CD14-positive monocyte (primary cell): Measurements from ENCODE around the gene PTPN14. TPM values are rescaled to one million over a fixed set of nuclear protein-coding genes. Genes with fewer than 3 reads are reported as not detected.

ENCODE experiments used
- DNase-seq, 3 donors: peaks; one replicate each; pipeline ENCODE4 v3.0.0-alpha.2; 2011 to 2022
- H2AFZ ChIP-seq: 2 replicates; pipeline ENCODE4 v1.6.0; 2012; ENCODE audit warnings: mild to moderate bottlenecking, low read depth, low read length, inconsistent platforms; ENCODE audit not compliant: insufficient read depth, poor library complexity, severe bottlenecking
- H3K27ac ChIP-seq, 2 donors: 1 replicate in 1 of 2; 2 replicates in 1 of 2; pipeline ENCODE4 v1.5.1; 2012 to 2013; ENCODE audit warnings: low read length in 2 of 2, control low read depth in 1 of 2, inconsistent platforms in 1 of 2, low read depth in 1 of 2, mild to moderate bottlenecking in 1 of 2
- H3K27me3 ChIP-seq, 2 donors: one replicate each; pipeline versions ENCODE4 v1.6.0 to v1.6.1; 2011 to 2013; ENCODE audit warnings: low read length in 2 of 2; ENCODE audit not compliant: control insufficient read depth in 2 of 2, insufficient read depth in 2 of 2
- H3K36me3 ChIP-seq, 2 donors: replicated peaks in 1 of 2; 1 replicate in 1 of 2; 2 replicates in 1 of 2; pipeline versions ENCODE4 v1.5.1 to v1.6.1; 2012 to 2013; ENCODE audit warnings: low read length in 2 of 2, control low read depth in 1 of 2, inconsistent platforms in 1 of 2, mild to moderate bottlenecking in 1 of 2; ENCODE audit not compliant: insufficient read depth in 2 of 2, control insufficient read depth in 1 of 2
- H3K4me1 ChIP-seq, 2 donors: 1 replicate in 1 of 2; 2 replicates in 1 of 2; pipeline versions ENCODE4 v1.5.1 to v1.6.1; 2012 to 2013; ENCODE audit warnings: low read length in 2 of 2, control low read depth in 1 of 2, inconsistent platforms in 1 of 2, mild to moderate bottlenecking in 1 of 2, moderate library complexity in 1 of 2; ENCODE audit not compliant: insufficient read depth in 2 of 2, control insufficient read depth in 1 of 2
- H3K4me2 ChIP-seq: replicated peaks from 2 replicates; pipeline ENCODE3; 2012; ENCODE audit warnings: low read length, moderate library complexity, mild to moderate bottlenecking; ENCODE audit not compliant: poor library complexity, severe bottlenecking; ENCODE audit errors: extremely low read depth
- H3K4me3 ChIP-seq, 3 experiments: fragments of 200-600 bp in 1 of 3; sonication (generic) in 1 of 3; replicated peaks in 1 of 3; 1 replicate in 2 of 3; 2 replicates in 1 of 3; pipeline ENCODE4 v1.5.1; 2011 to 2013; ENCODE audit warnings: low read length in 3 of 3, mild to moderate bottlenecking in 3 of 3, control low read depth in 2 of 3, low read depth in 2 of 3, inconsistent platforms in 1 of 3, moderate library complexity in 1 of 3
- H3K79me2 ChIP-seq: 2 replicates; pipeline ENCODE4 v1.6.0; 2012; ENCODE audit warnings: mild to moderate bottlenecking, control low read depth, inconsistent platforms, low read length, moderate library complexity; ENCODE audit not compliant: insufficient read depth
- H3K9ac ChIP-seq: 2 replicates; pipeline ENCODE4 v1.6.0; 2017; ENCODE audit warnings: low read length, mild to moderate bottlenecking; ENCODE audit not compliant: insufficient read depth, poor library complexity, severe bottlenecking
- H3K9me3 ChIP-seq, 2 donors: replicated peaks in 1 of 2; 1 replicate in 1 of 2; 2 replicates in 1 of 2; pipeline versions ENCODE4 v1.5.1 to v1.6.1; 2012 to 2013; ENCODE audit warnings: low read length in 2 of 2, control low read depth in 1 of 2; ENCODE audit not compliant: control insufficient read depth in 1 of 2, insufficient read depth in 1 of 2
- H4K20me1 ChIP-seq: 2 replicates; pipeline ENCODE4 v1.6.0; 2012; ENCODE audit warnings: mild to moderate bottlenecking, low read length, control low read depth, moderate library complexity; ENCODE audit not compliant: insufficient read depth
- H3K27ac Mint-ChIP-seq, 7 donors: one replicate each; pipeline ENCODE4 v1.8.0; 2020; ENCODE audit warnings: mild to moderate bottlenecking in 7 of 7, mixed read lengths in 7 of 7, moderate library complexity in 6 of 7, inconsistent platforms in 2 of 7
- H3K27me3 Mint-ChIP-seq, 3 donors: one replicate each; pipeline ENCODE4 v1.8.0; 2021 to 2022; ENCODE audit warnings: low read depth in 3 of 3, mild to moderate bottlenecking in 3 of 3, mixed read lengths in 3 of 3, moderate library complexity in 3 of 3, inconsistent platforms in 1 of 3
- H3K36me3 Mint-ChIP-seq, 2 donors: one replicate each; pipeline ENCODE4 v1.8.0; 2020; ENCODE audit warnings: mixed read lengths in 2 of 2, inconsistent platforms in 1 of 2, mild to moderate bottlenecking in 1 of 2
- H3K4me1 Mint-ChIP-seq: one replicate; pipeline ENCODE4 v1.8.0; 2020; ENCODE audit warnings: mild to moderate bottlenecking, mixed read lengths
- H3K4me3 Mint-ChIP-seq, 2 donors: one replicate each; pipeline ENCODE4 v1.8.0; 2020; ENCODE audit warnings: mild to moderate bottlenecking in 2 of 2, mixed read lengths in 2 of 2, moderate library complexity in 1 of 2
- H3K9me3 Mint-ChIP-seq, 7 donors: one replicate each; pipeline ENCODE4 v1.8.0; 2020 to 2022; ENCODE audit warnings: mixed read lengths in 7 of 7, mild to moderate bottlenecking in 6 of 7, moderate library complexity in 6 of 7, inconsistent platforms in 2 of 7
- WGBS: methylation state at CpG from one replicate; pipeline ENCODE4 v1.1.5; 2013; ENCODE audit warnings: missing lambda C conversion rate; ENCODE audit not compliant: insufficient coverage; 5-methylcytosine and 5-hydroxymethylcytosine counted together
- intact Hi-C, 2 donors: fragments of 100-400 bp; cut with micrococcal nuclease; formaldehyde crosslinking; loops; one replicate each; pipeline versions ENCODE4 v1.15.0 to v1.15.1; 2023
- polyA plus RNA-seq, 3 donors: library from polyadenylated mRNA; depleted of rRNA in 1 of 3; unstranded in 2 of 3; stranded (reverse) in 1 of 3; fragments of 300-500 nt in 2 of 3; fragments of >200 nt in 1 of 3; fragmentation: Illumina TruSeq in 2 of 3; gene quantifications; 1 replicate in 2 of 3; 2 replicates in 1 of 3; pipeline ENCODE4 v1.2.3, GENCODE V29; 2012 to 2021
- TF ChIP-seq, protein P1 (sequence below): fragments of 200-600 bp; IDR thresholded peaks from one replicate; pipeline ENCODE4 v1.8.0; 2022; ENCODE audit warnings: antibody characterized with exemption, mild to moderate bottlenecking

Gene PTPN14
- polyA plus RNA-seq, 3 donors: 0.01 TPM; not detected in 1

DNA sequence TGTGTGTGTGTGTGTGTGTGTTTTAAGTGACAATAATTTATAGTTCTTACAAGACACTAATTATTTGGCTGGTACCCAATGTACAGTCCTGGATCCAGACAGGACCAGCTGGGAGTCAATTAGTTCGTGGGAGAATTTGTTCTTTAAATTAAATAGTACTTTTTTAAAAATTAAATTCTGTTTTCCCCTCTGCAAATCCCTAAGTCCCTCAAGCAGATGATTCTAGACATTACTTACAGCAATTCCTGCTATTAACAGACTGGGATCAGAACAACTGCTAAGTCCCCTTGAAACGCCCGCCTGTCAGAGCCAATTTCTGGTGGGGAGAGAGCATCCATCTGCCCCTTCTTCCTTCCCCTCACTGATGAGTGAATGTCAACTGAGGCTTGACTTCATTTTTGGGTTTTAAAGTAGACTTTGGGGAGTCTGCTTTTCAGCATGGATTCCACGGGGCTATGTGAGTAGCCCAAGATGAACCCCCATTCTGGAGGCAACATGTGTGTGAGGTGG is 186.6 kb downstream of the PTPN14 start:
- H2AFZ ChIP-seq: no peak overlapping the region
- peaks cover 9 to 13% (median 11%) of the 10 kb centered on the region in 7 donors for H3K9me3 Mint-ChIP-seq
- no peak overlapping the region for H3K4me2 ChIP-seq
- H3K4me3 Mint-ChIP-seq: peak overlapping the region in 1 of 2 donors; percentile 53
- H3K36me3 ChIP-seq: no peaks in the 10 kb centered on the region
- intact Hi-C loops: no loop called here
- no peak overlapping the region for H3K4me3 ChIP-seq
- 60% methylated on average over 1 of the region's 4 CpGs for WGBS
- peaks cover 3 to 7% (median 3%) of the 10 kb centered on the region in 3 donors for H3K27me3 Mint-ChIP-seq
- no peak overlapping the region for H3K27ac ChIP-seq
- H3K36me3 Mint-ChIP-seq: peaks cover 3% of the 10 kb centered on the region in 2 donors
- H3K79me2 ChIP-seq: no peaks in the 10 kb centered on the region
- no peak for DNase-seq
- H4K20me1 ChIP-seq: no peaks in the 10 kb centered on the region
- H3K9me3 ChIP-seq: peaks cover 9% of the 10 kb centered on the region in 2 donors
- H3K27me3 ChIP-seq: no peaks in the 10 kb centered on the region
- TF ChIP-seq, protein P1, sequence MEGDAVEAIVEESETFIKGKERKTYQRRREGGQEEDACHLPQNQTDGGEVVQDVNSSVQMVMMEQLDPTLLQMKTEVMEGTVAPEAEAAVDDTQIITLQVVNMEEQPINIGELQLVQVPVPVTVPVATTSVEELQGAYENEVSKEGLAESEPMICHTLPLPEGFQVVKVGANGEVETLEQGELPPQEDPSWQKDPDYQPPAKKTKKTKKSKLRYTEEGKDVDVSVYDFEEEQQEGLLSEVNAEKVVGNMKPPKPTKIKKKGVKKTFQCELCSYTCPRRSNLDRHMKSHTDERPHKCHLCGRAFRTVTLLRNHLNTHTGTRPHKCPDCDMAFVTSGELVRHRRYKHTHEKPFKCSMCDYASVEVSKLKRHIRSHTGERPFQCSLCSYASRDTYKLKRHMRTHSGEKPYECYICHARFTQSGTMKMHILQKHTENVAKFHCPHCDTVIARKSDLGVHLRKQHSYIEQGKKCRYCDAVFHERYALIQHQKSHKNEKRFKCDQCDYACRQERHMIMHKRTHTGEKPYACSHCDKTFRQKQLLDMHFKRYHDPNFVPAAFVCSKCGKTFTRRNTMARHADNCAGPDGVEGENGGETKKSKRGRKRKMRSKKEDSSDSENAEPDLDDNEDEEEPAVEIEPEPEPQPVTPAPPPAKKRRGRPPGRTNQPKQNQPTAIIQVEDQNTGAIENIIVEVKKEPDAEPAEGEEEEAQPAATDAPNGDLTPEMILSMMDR: no peak
- peaks cover 29% of the 10 kb centered on the region for H3K4me1 Mint-ChIP-seq
- peaks cover 21 to 24% of the 10 kb centered on the region in 2 donors for H3K4me1 ChIP-seq
- H3K27ac Mint-ChIP-seq: no peak overlapping the region
- no peak overlapping the region for H3K9ac ChIP-seq

DNA sequence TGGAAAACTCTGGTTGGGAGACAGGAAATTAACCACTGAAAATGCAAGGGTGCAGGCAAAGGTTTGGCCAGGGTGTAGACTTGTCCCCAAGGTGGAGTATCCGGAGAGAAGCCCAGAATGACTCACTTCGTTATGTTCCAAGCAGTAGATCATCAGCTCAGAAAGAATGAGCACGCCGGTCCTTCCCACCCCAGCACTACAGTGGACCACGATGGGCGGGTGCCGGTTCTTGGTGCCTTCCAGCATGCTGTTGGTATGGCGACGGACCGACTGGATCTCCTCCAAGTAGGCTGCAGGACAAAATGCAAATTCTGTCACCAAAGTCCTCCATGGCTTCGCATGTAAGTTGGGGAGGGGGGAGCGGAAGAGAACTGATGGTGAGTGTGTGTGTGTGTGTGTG is 187.0 kb downstream of the PTPN14 start:
- Histone ChIP-seq H3K4me2 (no peak overlapping the region), H3K4me1 (peaks cover 21 to 24% of the 10 kb centered on the region in 2 donors), H3K27me3 (no peaks in the 10 kb centered on the region), H3K27ac (no peak overlapping the region), H3K4me3 (no peak overlapping the region), H4K20me1 (no peaks in the 10 kb centered on the region), H3K9ac (no peak overlapping the region), H3K36me3 (no peaks in the 10 kb centered on the region), H2AFZ (no peak overlapping the region), H3K79me2 (no peaks in the 10 kb centered on the region), H3K9me3 (peaks cover 9% of the 10 kb centered on the region in 2 donors)
- 95% methylated on average over 4 of the region's 12 CpGs for WGBS
- Mint-ChIP-seq H3K27me3 (peaks cover 0 to 7% (median 3%) of the 10 kb centered on the region in 3 donors), H3K4me1 (peaks cover 29% of the 10 kb centered on the region), H3K27ac (no peak overlapping the region), H3K36me3 (peaks cover 3% of the 10 kb centered on the region in 2 donors), H3K9me3 (peaks cover 9 to 13% (median 11%) of the 10 kb centered on the region in 7 donors), H3K4me3 (no peak overlapping the region)
- no peak for DNase-seq
- intact Hi-C loops: no loop called here
- TF ChIP-seq, protein P1: no peak
